H1 (cell line): ENCODE results near the gene AKIRIN2. TPM values are rescaled to one million over a fixed set of nuclear protein-coding genes. Genes with fewer than 3 reads are reported as not detected.

Experiments
- CTCF ChIA-PET: fragments of 300-600 bp; sonication (Branson Sonifier 250); formaldehyde crosslinking; loops from one replicate; lab custom pipeline; 2021; ENCODE audit not compliant: partially characterized antibody; lab: Charles Lee
- POLR2A ChIA-PET: fragments of 300-600 bp; sonication (Branson Sonifier 250); formaldehyde crosslinking; loops from one replicate; lab custom pipeline; 2021; ENCODE audit warnings: inconsistent platforms; ENCODE audit not compliant: partially characterized antibody; lab: Charles Lee
- DNase-seq, 2 experiments: peaks; one replicate each; pipeline versions ENCODE4 v3.0.0 to v3.0.0-alpha.2; 2010 to 2022; ENCODE audit warnings: low spot score in 2 of 2, low read depth in 1 of 2, mixed read lengths in 1 of 2
- FAIRE-seq: peaks from 2 replicates; lab custom pipeline; 2011; peaks lifted over from hg19 to GRCh38; lab: Jason Lieb, UNC
- H2AFZ ChIP-seq: 2 replicates; pipeline ENCODE4 v1.8.1; 2012; ENCODE audit warnings: low read length, inconsistent platforms
- H2AK5ac ChIP-seq: 2 replicates; pipeline ENCODE4 v1.6.1; 2013; ENCODE audit warnings: low read depth, low read length
- H2BK120ac ChIP-seq: replicated peaks from 2 replicates; pipeline ENCODE3; 2013; ENCODE audit warnings: low read depth, low read length, inconsistent platforms
- H2BK12ac ChIP-seq: 2 replicates; pipeline ENCODE4 v1.6.1; 2013; ENCODE audit warnings: low read depth, low read length
- H2BK15ac ChIP-seq: 2 replicates; pipeline ENCODE4 v1.6.1; 2013; ENCODE audit warnings: low read length
- H2BK20ac ChIP-seq: 2 replicates; pipeline ENCODE4 v1.6.1; 2013; ENCODE audit warnings: low read length
- H2BK5ac ChIP-seq: 2 replicates; pipeline ENCODE4 v1.6.1; 2013; ENCODE audit warnings: low read depth, low read length
- H3K14ac ChIP-seq: 2 replicates; pipeline ENCODE4 v1.6.1; 2013; ENCODE audit warnings: inconsistent platforms; ENCODE audit not compliant: insufficient read length
- H3K18ac ChIP-seq: 2 replicates; pipeline ENCODE4 v1.6.1; 2013; ENCODE audit warnings: low read length; ENCODE audit errors: extremely low read depth
- H3K23ac ChIP-seq: 2 replicates; pipeline ENCODE4 v1.6.1; 2013; ENCODE audit warnings: inconsistent platforms; ENCODE audit not compliant: insufficient read length
- H3K23me2 ChIP-seq: 2 replicates; pipeline ENCODE4 v1.6.1; 2013; ENCODE audit warnings: low read depth, low read length
- H3K27ac ChIP-seq: 2 replicates; pipeline ENCODE4 v1.6.1; 2011; ENCODE audit warnings: low read depth, low read length, inconsistent platforms
- H3K27me3 ChIP-seq, 4 experiments: replicated peaks in 1 of 4; 1 replicate in 1 of 4; 2 replicates in 3 of 4; pipeline versions ENCODE4 v1.6.1 to v1.8.1; 2011 to 2013; ENCODE audit warnings: low read length in 3 of 4, mild to moderate bottlenecking in 3 of 4, inconsistent platforms in 2 of 4, mixed read lengths in 2 of 4, moderate library complexity in 1 of 4; ENCODE audit not compliant: control insufficient read depth in 3 of 4, insufficient read depth in 3 of 4; ENCODE audit errors: extremely low read depth in 1 of 4
- H3K36me3 ChIP-seq, 4 experiments: 2 replicates each; pipeline versions ENCODE4 v1.6.1 to v1.8.1; 2011 to 2013; ENCODE audit warnings: mild to moderate bottlenecking in 4 of 4, low read length in 3 of 4, moderate library complexity in 2 of 4, control low read depth in 1 of 4, inconsistent platforms in 1 of 4; ENCODE audit not compliant: insufficient read depth in 4 of 4, control insufficient read depth in 2 of 4
- H3K4ac ChIP-seq: replicated peaks from 2 replicates; pipeline ENCODE3; 2013; ENCODE audit warnings: low read length, low read depth, mixed read lengths, inconsistent platforms; ENCODE audit not compliant: insufficient read length
- H3K4me1 ChIP-seq, 4 experiments: replicated peaks in 1 of 4; 1 replicate in 1 of 4; 2 replicates in 3 of 4; pipeline versions ENCODE4 v1.6.1 to v1.8.1; 2011 to 2013; ENCODE audit warnings: low read length in 3 of 4, inconsistent platforms in 2 of 4, mixed read lengths in 1 of 4; ENCODE audit not compliant: insufficient read depth in 4 of 4, control insufficient read depth in 3 of 4
- H3K4me2 ChIP-seq, 2 experiments: 2 replicates each; pipeline versions ENCODE4 v1.6.1 to v1.8.1; 2011 to 2013; ENCODE audit warnings: low read depth in 2 of 2, low read length in 2 of 2, control low read depth in 1 of 2, inconsistent platforms in 1 of 2, mild to moderate bottlenecking in 1 of 2; ENCODE audit not compliant: insufficient read depth in 1 of 2
- H3K4me3 ChIP-seq, 4 experiments: fragments of 200-600, 300-600 bp in 1 of 4; sonication (generic), shearing (Covaris generic), sonication (Bioruptor Twin) in 1 of 4; 2 replicates each; pipeline versions ENCODE4 v1.5.1 to v1.8.1; 2011 to 2016; ENCODE audit warnings: low read length in 4 of 4, low read depth in 3 of 4, control low read depth in 2 of 4, inconsistent platforms in 2 of 4, mild to moderate bottlenecking in 2 of 4, mixed read lengths in 1 of 4, moderate library complexity in 1 of 4; ENCODE audit not compliant: insufficient read depth in 2 of 4; ENCODE audit errors: extremely low read depth in 1 of 4
- H3K56ac ChIP-seq: replicated peaks from 2 replicates; pipeline ENCODE3; 2013; ENCODE audit warnings: low read depth, mild to moderate bottlenecking, mixed read lengths, low read length, inconsistent platforms; ENCODE audit not compliant: insufficient read length
- H3K79me1 ChIP-seq: 2 replicates; pipeline ENCODE4 v1.6.1; 2013; ENCODE audit warnings: low read depth, low read length, control low read depth
- H3K79me2 ChIP-seq, 2 experiments: 2 replicates each; pipeline versions ENCODE4 v1.6.1 to v1.8.1; 2012 to 2013; ENCODE audit warnings: low read length in 2 of 2, mild to moderate bottlenecking in 2 of 2, inconsistent platforms in 1 of 2; ENCODE audit not compliant: insufficient read depth in 2 of 2, control insufficient read depth in 1 of 2
- H3K9ac ChIP-seq, 4 experiments: replicated peaks in 1 of 4; 1 replicate in 1 of 4; 2 replicates in 3 of 4; pipeline versions ENCODE4 v1.6.1 to v1.8.1; 2011 to 2013; ENCODE audit warnings: low read depth in 3 of 4, low read length in 3 of 4, control low read depth in 2 of 4, mild to moderate bottlenecking in 2 of 4, moderate library complexity in 2 of 4, inconsistent platforms in 1 of 4; ENCODE audit errors: extremely low read depth in 1 of 4
- H3K9me3 ChIP-seq, 2 experiments: 2 replicates each; pipeline versions ENCODE4 v1.6.1 to v1.8.1; 2012 to 2013; ENCODE audit warnings: mild to moderate bottlenecking in 2 of 2, moderate library complexity in 2 of 2, control low read depth in 1 of 2, inconsistent platforms in 1 of 2, low read depth in 1 of 2, low read length in 1 of 2, mixed read lengths in 1 of 2; ENCODE audit not compliant: insufficient read depth in 2 of 2
- H4K20me1 ChIP-seq, 2 experiments: replicated peaks in 1 of 2; 2 replicates each; pipeline versions ENCODE3 to v1.8.1; 2011 to 2013; ENCODE audit warnings: inconsistent platforms in 2 of 2, low read length in 2 of 2, mild to moderate bottlenecking in 1 of 2; ENCODE audit not compliant: insufficient read depth in 2 of 2, control insufficient read depth in 1 of 2
- H4K5ac ChIP-seq: 2 replicates; pipeline ENCODE4 v1.6.1; 2013; ENCODE audit warnings: low read length, low read depth, mixed read lengths, inconsistent platforms; ENCODE audit not compliant: insufficient read length
- H4K8ac ChIP-seq: 2 replicates; pipeline ENCODE4 v1.8.0; 2013; ENCODE audit warnings: mild to moderate bottlenecking, moderate library complexity, low read length, inconsistent platforms; ENCODE audit not compliant: insufficient read depth; ENCODE audit errors: extremely low read depth
- H4K91ac ChIP-seq: replicated peaks from 2 replicates; pipeline ENCODE3; 2013; ENCODE audit warnings: low read length, mixed read lengths, inconsistent platforms; ENCODE audit not compliant: insufficient read length
- BACH1 ChIP-seq: IDR thresholded peaks from 2 replicates; pipeline ENCODE4 v1.6.1; 2012; ENCODE audit warnings: low read length, improper control_type of control experiment
- MAFK ChIP-seq: IDR thresholded peaks from 2 replicates; pipeline ENCODE4 v1.6.1; 2012; ENCODE audit warnings: low read depth, mild to moderate bottlenecking, improper control_type of control experiment, low read length
- YY1 ChIP-seq: IDR thresholded peaks from 2 replicates; pipeline ENCODE4 v1.6.1; 2011; ENCODE audit warnings: low read depth, mild to moderate bottlenecking, low read length
- polyA plus RNA-seq, 7 experiments: library from polyadenylated mRNA; depleted of rRNA in 3 of 7; stranded (reverse) in 5 of 7; unstranded in 2 of 7; fragments of >200 nt in 5 of 7; fragments of 200-250 nt in 2 of 7; gene quantifications; 1 replicate in 5 of 7; 2 replicates in 1 of 7; 4 replicates in 1 of 7; pipeline versions ENCODE4 v1.2.1 to v1.2.3, GENCODE V29; 2011 to 2013; ENCODE audit warnings: missing spikeins in 2 of 7, mixed read lengths in 2 of 7
- total RNA-seq: library from RNA; stranded (reverse); fragmentation: NEBNext Ultra II Directional; extraction: Animal tissue kit (Norgen Biotek cat#: 25700); gene quantifications from 2 replicates; pipeline ENCODE4 v1.2.1, GENCODE V29; 2021

The AKIRIN2 gene
- total and polyA plus RNA-seq, 2 of the 8 experiments (the other 6 are each of a cell fraction or from before 2014, with no cell fraction given): 35.6 to 75.3 TPM

- Histone ChIP-seq H4K20me1 (no peaks in the 10 kb centered on the region), H3K4ac (no peak overlapping the region), H3K79me1 (peaks cover 2% of the 10 kb centered on the region; the same call in 1 of the 2 replicates), H4K91ac (no peak overlapping the region), H2BK120ac (no peak overlapping the region), H2BK5ac (no peak overlapping the region), H3K56ac (no peak overlapping the region), H3K23ac (no peak overlapping the region), H3K79me2 (peaks cover 0 to 7% of the 10 kb centered on the region in 2 experiments; a peak in 2 of 4 replicates), H3K9ac (no peak overlapping the region), H2BK20ac (no peak overlapping the region), H3K18ac (no peak overlapping the region), H4K8ac (no peak overlapping the region), H2BK15ac (no peak overlapping the region), H2AFZ (no peak overlapping the region), H3K14ac (no peak overlapping the region), H3K4me3 (no peak overlapping the region), H2BK12ac (no peak overlapping the region), H3K4me1 (peaks cover 0 to 3% (median 0%) of the 10 kb centered on the region in 4 experiments; a peak in 2 of 7 replicates), H4K5ac (no peak overlapping the region), H3K27me3 (no peaks in the 10 kb centered on the region), H3K9me3 (no peaks in the 10 kb centered on the region), H3K23me2 (no peaks in the 10 kb centered on the region; the same call in 1 of the 2 replicates), H3K27ac (no peak overlapping the region), H2AK5ac (no peak overlapping the region), H3K4me2 (no peak overlapping the region), H3K36me3 (peaks cover 6 to 55% (median 23%) of the 10 kb centered on the region in 4 experiments)
- FAIRE-seq (no peak), DNase-seq (no peak)
- ChIA-PET CTCF (interaction anchor here (0.7 kb wide), 1 partner anchor 818 kb away, joined by 7 read pairs; no protein-coding TSS in a partner anchor), POLR2A (interaction anchor here (1.6 kb wide), 1 partner anchor 27 kb away, joined by 5 read pairs; the partner anchor contains the start of gene AKIRIN2)
- TF ChIP-seq YY1 (no peak), BACH1 (peak; percentile 55; the same call in 1 of the 2 replicates), MAFK (peak; percentile 69)
Measured at GRCh38 chr6:87674290-87674689, 27.7 kb downstream of the AKIRIN2 start.
